TTC549 (cell line): ENCODE data around the gene KMT2A.
"Not testable (repeated sequence)": the region's sequence is repeated elsewhere in the genome, so short reads cannot be mapped to it uniquely, and the experiment has no call there.

Source experiments
- FAIRE-seq: peaks from 2 replicates; lab custom pipeline; 2012; peaks lifted over from hg19 to GRCh38; lab: Jason Lieb, UNC

The KMT2A gene

DNA sequence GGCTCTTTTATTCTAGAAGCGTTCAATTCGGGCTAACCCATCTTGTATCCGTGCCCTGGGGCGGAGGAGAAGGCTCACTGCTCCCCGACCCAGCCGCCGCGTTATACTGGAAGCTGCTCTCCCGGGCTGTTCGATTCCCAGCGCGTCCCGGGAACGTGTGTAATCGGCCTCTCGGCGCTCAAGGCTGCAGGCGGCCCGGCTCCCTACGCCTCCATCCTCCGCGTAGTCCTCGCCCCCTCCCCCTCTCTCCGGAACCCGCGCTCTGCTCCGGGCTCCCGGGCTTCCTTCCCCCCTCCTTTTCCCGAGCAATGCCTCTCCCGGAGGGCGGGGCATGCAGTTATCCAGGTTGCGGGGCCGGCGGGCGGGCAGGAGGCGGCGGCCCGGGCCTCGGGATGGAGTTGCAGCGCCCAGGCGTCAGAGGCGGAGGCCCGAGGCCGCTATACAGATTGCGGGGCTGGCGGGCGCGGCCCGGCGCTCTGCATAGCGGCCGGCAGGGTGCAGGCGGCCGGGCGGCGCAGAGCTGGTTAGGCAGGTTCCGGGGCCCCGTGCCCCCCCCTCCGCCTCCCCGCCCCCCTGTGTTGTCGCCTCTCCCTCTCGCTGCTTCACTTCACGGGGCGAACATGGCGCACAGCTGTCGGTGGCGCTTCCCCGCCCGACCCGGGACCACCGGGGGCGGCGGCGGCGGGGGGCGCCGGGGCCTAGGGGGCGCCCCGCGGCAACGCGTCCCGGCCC is at the start of gene KMT2A:
Gene KMT2A, plus strand, starts transcription at position 600 of the 732 bp plus-strand sequence. Its CDS starts 21 bp downstream, at position 621.
- FAIRE-seq: no peak

DNA sequence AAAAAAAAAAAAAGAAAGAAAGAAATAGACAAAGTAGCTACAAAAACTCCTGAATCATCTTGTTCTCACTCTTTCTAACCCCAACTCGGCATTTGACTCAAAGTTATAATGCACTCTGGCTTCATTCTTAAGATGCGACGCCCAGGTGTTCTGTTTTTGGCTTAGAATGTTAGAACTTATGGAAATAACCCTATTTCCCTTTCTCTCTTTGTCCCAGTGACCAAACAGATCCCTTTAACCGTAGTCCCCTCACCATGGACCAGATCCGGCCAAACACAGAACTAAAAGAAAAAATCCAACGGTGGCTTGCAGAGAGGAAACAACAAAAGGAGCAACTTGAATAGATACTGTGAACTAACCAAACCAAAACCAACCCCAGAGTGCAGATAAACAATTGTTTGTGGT is 40.2 kb upstream of the KMT2A start:
- FAIRE-seq: no peak

- FAIRE-seq: no peak
These were observed 38.8 kb upstream of the KMT2A start for GRCh38 chr11:118397448-118397847.

GRCh38 chr11:118398791-118399559 is 37.3 kb upstream of the KMT2A start:
- no peak for FAIRE-seq

DNA sequence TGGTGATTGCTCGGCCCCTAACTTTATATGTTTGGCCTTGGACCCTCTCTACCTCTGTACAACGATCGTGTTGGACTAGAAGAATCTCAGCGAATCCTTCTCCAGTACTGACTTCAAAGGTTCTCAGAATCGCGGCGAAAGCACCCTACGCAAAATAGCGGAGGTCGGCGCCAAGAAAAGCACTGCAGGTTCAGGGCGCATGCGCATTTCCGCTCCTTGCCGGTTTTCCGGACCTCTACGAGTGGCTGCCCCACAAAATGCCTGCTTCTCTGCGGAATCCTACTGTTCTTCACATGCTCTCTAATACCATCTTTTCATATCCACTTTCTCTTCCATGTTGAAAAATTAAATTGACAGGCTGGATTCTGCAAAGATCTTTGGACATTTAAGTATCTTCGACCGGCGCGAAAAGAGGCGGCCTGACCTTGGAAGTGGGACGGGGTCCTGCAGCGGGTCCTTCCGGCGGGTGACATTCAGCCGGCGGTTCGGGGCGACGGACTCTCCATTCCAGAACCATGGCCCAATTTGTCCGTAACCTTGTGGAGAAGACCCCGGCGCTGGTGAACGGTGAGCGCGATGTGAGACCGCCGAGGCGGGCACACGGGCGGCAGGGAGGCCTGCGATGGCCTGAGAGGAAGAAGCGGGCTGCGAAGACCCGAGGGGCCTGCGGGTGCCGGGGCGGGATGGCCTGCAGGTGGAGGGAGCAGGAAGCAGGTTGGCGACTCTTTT is 35.0 kb upstream of the KMT2A start, which contains the start of gene ATP5MG:
Gene ATP5MG, plus strand, starts transcription at position 456 of the 729 bp plus-strand sequence. Its CDS starts 60 bp downstream, at position 516.
- FAIRE-seq: peak; percentile 57

GRCh38 chr11:118401880-118402590 is 34.3 kb upstream of the KMT2A start:
- no peak for FAIRE-seq

GRCh38 chr11:118402594-118402993 is 33.7 kb upstream of the KMT2A start:
- not testable (repeated sequence) for FAIRE-seq

DNA sequence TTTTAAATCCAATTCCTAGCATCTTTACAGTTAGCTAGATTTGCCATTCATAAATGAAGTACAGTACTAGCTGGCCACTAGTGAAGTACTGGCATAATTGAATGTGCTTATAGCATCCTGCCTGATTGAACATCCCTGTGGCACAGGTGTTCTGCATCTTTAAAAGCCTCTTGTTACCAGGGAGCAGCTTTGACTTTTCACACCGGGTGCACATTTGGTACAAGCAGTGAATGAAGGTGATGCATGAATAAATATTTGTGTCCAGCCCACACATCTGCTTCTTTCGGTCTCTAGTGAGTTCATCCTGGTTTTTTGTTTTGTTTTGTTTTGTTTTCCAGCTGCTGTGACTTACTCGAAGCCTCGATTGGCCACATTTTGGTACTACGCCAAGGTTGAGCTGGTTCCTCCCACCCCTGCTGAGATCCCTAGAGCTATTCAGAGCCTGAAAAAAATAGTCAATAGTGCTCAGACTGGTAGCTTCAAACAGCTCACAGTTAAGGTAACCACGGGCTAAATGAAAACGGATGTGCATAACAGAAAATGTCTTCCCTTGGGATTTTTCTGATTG is 29.6 kb upstream of the KMT2A start:
- no peak for FAIRE-seq

GRCh38 chr11:118410055-118410745 is 26.1 kb upstream of the KMT2A start:
- no peak for FAIRE-seq

- no peak for FAIRE-seq
These were observed 24.8 kb upstream of the KMT2A start for GRCh38 chr11:118411530-118411929.

GRCh38 chr11:118412921-118413320 is 23.4 kb upstream of the KMT2A start:
- FAIRE-seq: no peak

GRCh38 chr11:118415062-118415738 is 21.1 kb upstream of the KMT2A start:
- FAIRE-seq: no peak

DNA sequence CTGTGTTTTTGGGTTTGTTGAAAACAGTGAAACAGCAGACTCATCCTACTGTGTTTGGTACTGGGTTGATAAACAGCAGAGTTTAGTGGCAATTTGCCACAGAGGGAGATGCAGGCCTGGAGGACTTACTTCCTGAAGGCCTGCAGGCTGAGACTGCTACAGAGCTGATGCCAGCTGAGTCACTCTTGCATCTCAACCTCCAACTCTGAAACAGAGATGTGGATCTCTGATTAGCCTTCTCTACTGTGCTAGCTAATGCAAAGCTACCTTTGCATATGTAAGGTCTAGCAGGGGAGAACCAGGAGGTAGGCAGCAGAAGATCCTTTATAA is 20.6 kb upstream of the KMT2A start:
- no peak for FAIRE-seq

DNA sequence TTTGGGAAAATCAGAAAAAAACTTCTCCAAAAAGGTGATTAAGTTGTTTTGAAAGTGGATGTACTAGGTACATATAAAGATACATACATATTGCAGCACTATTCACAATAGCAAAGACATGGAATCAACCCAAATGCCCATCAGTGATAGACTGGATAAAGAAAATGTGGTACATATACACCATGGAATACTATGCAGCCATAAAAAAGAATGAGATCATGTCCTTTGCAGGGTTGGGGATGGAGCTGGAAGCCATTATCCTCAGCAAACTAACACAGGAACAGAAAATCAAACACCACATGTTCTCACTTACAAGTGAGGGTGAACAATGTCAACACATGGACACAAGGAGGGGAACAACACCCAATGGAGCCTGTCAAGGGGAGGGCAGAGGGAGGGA is 19.4 kb upstream of the KMT2A start:
- not testable (repeated sequence) for FAIRE-seq

DNA sequence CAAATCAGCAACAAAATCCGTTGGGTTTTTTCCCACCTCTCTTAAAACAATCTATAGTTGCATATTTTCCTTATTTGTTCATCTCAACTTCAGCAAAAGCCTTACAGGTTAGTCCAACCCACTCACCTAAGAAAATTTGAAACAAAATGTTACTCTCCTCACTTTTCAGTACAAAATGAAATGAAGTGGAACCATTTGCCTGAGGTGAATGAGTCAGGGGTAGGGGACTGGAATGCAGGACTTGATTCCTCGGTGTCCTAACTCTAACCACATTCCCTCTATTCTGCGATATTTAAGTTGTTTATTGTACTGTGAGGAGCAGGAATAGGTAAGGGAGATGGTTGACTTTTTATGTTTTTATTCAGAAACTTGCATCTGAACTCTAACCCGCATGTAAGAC is 18.5 kb upstream of the KMT2A start:
- FAIRE-seq: no peak

GRCh38 chr11:118418766-118419165 is 17.5 kb upstream of the KMT2A start:
- no peak for FAIRE-seq

DNA sequence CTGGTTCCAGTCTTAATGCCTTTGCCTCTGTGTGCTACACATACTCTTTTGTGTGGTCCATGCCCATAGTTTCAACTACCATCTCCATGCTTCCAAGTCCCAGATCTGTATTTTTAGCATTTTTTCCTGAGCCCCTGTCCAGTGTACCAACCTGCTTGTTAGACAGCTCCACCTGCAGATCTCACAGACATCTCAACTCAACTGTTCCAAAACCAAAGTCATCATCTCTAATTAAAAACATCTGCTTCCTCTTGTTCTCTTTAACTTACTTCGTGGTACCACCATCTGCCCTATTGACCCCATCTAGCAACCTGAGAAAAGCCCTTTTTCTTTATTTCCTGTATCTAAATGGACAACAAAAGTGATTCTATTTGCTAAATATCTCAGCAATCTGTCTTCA is 8.6 kb upstream of the KMT2A start:
- no peak for FAIRE-seq

GRCh38 chr11:118430956-118431355 is 5.3 kb upstream of the KMT2A start:
- FAIRE-seq: no peak

GRCh38 chr11:118434123-118434552 is 2.2 kb upstream of the KMT2A start:
- FAIRE-seq: no peak

- no peak for FAIRE-seq
These were observed 1.6 kb upstream of the KMT2A start for GRCh38 chr11:118434553-118435289.
